OCI-LY1 (cell line): ENCODE data around the gene OR2V1.

ENCODE experiments used
- H2AFZ ChIP-seq: fragments of 200-600 bp; sonication (generic), shearing (Covaris generic); 2 replicates; pipeline ENCODE4 v1.6.0; 2014; ENCODE audit warnings: antibody characterized with exemption, mild to moderate bottlenecking, low read length
- H3F3A ChIP-seq: fragments of 200-600 bp; sonication (generic), shearing (Covaris generic); 2 replicates; pipeline ENCODE4 v1.6.0; 2014; ENCODE audit warnings: mild to moderate bottlenecking, antibody characterized with exemption, low read length, moderate library complexity; ENCODE audit not compliant: insufficient read depth
- H3K27ac ChIP-seq: fragments of 200-600 bp; sonication (generic); 2 replicates; pipeline ENCODE4 v1.5.1; 2014; ENCODE audit warnings: low read length, mixed run types, mild to moderate bottlenecking, low read depth; ENCODE audit not compliant: poor library complexity, severe bottlenecking
- H3K27me3 ChIP-seq: fragments of 200-600 bp; sonication (generic); 2 replicates; pipeline ENCODE4 v1.6.0; 2014; ENCODE audit warnings: antibody characterized with exemption, mild to moderate bottlenecking, low read length, moderate library complexity; ENCODE audit not compliant: insufficient read depth
- H3K36me3 ChIP-seq: fragments of 200-600 bp; sonication (generic); 2 replicates; pipeline ENCODE4 v1.6.1; 2014; ENCODE audit warnings: mild to moderate bottlenecking, antibody characterized with exemption, low read length, moderate library complexity, mixed read lengths; ENCODE audit not compliant: insufficient read depth
- H3K4me1 ChIP-seq: fragments of 200-600 bp; sonication (generic); 2 replicates; pipeline ENCODE4 v1.5.1; 2014; ENCODE audit warnings: mild to moderate bottlenecking, low read length, moderate library complexity; ENCODE audit not compliant: insufficient read depth, severe bottlenecking
- H3K4me2 ChIP-seq: fragments of 200-600 bp; sonication (generic), shearing (Covaris generic); 2 replicates; pipeline ENCODE4 v1.6.1; 2014; ENCODE audit warnings: low read length
- H3K4me3 ChIP-seq: fragments of 200-600 bp; sonication (generic); 2 replicates; pipeline ENCODE4 v1.5.1; 2014; ENCODE audit warnings: low read length, low read depth, mild to moderate bottlenecking, mixed read lengths; ENCODE audit not compliant: poor library complexity, severe bottlenecking
- H3K79me2 ChIP-seq: fragments of 200-600 bp; shearing (Covaris generic); 2 replicates; pipeline ENCODE4 v1.6.1; 2016; ENCODE audit warnings: mixed run types, low read length, mixed read lengths; ENCODE audit not compliant: insufficient read depth
- H3K9ac ChIP-seq: fragments of 200-600 bp; sonication (generic), shearing (Covaris generic); 2 replicates; pipeline ENCODE4 v1.6.1; 2014; ENCODE audit warnings: mild to moderate bottlenecking, low read length, mixed read lengths
- H3K9me2 ChIP-seq: fragments of 200-600 bp; sonication (generic), shearing (Covaris generic); 2 replicates; pipeline ENCODE4 v1.6.1; 2014; ENCODE audit warnings: low read depth, mild to moderate bottlenecking, low read length, mixed read lengths
- H3K9me3 ChIP-seq: fragments of 200-600 bp; shearing (Covaris generic); 2 replicates; pipeline ENCODE4 v1.6.1; 2014; ENCODE audit warnings: low read length, mixed read lengths
- H4K20me1 ChIP-seq: fragments of 200-600 bp; sonication (generic), shearing (Covaris generic); 2 replicates; pipeline ENCODE4 v1.6.0; 2016; ENCODE audit warnings: mild to moderate bottlenecking, low read length; ENCODE audit not compliant: insufficient read depth
- CTCF ChIP-seq: fragments of 200-600 bp; sonication (generic), shearing (Covaris generic); IDR thresholded peaks from 2 replicates; pipeline ENCODE4 v1.5.1; 2017; ENCODE audit warnings: mild to moderate bottlenecking, antibody characterized with exemption, low read length, moderate library complexity, mixed read lengths
- EZH2 ChIP-seq: fragments of 200-600 bp; sonication (generic), shearing (Covaris generic); IDR thresholded peaks from 2 replicates; pipeline ENCODE4 v1.8.0; 2017; ENCODE audit warnings: borderline replicate concordance, mixed run types, mild to moderate bottlenecking, antibody characterized with exemption, low read length, moderate library complexity, mixed read lengths

The OR2V1 gene

DNA sequence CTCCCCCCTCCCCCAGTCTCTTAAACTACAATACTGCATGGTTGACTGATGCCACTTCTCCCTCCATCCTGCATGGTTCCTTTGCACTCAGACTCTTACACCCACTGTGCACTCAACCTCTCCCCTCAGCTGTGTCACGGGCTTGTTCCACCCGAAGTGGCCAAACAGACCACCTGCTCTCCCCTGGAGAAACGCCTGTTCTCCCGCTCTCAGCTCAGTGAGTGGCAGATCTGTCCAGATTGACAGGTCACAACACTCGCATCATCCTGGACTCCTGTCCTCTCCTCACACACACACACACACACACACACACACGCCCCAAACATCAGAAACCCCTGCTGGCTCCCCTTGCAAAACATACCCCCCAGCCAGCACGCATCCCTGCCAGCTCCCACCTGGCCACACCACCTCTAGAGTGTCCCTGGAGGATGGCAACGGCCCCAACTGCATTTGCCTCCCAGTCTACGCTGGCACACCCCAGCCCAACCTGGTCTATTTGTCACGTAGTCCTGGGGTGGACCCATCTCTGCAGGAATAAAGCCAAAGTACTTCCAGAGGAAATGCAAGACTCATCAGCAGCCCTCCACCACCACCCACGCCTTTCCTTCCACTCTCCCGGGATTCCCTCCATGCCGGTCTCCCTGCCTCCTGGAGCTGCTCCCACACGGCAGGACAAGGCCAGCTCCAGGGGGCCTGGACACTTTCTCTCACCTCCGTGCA, 2.9 kb downstream of the OR2V1 start:
- no peaks in the 10 kb centered on the region for H3F3A ChIP-seq
- no peaks in the 10 kb centered on the region for H4K20me1 ChIP-seq
- no peak for TF ChIP-seq CTCF
- TF ChIP-seq EZH2, result no peak
- H3K9me3 ChIP-seq, result no peaks in the 10 kb centered on the region
- no peaks in the 10 kb centered on the region for H3K79me2 ChIP-seq
- no peak overlapping the region for H3K9ac ChIP-seq
- no peaks in the 10 kb centered on the region for H3K9me2 ChIP-seq
- H3K27ac ChIP-seq, result no peak overlapping the region
- no peaks in the 10 kb centered on the region for H3K4me1 ChIP-seq
- no peaks in the 10 kb centered on the region; the same call in 1 of the 2 replicates for H3K27me3 ChIP-seq
- no peak overlapping the region for H2AFZ ChIP-seq
- H3K36me3 ChIP-seq, result no peaks in the 10 kb centered on the region
- no peak overlapping the region for H3K4me2 ChIP-seq
- no peak overlapping the region for H3K4me3 ChIP-seq

DNA sequence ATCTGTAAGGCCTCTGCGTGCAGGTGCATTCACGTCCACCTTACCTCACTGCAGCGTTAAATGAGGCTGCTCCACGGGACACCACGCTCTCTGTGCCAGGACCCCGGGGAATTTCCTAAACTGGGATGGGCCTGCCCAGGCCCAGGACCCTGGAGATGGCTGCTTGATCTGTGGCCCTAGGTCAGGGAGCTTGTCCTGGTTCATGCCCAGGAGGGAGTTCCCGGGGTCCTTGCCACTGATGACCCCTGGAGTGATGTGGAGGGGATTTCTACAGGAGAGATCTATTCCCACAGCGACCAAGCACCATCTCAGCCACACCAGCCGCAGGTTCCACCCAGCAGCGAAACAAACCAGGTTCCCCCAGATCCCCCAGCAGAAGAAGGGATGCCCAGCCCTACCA, 3.5 kb downstream of the OR2V1 start:
- Histone ChIP-seq H3K79me2 (no peaks in the 10 kb centered on the region), H3K4me1 (no peaks in the 10 kb centered on the region), H3K27me3 (no peaks in the 10 kb centered on the region; the same call in 1 of the 2 replicates), H3K9me2 (no peaks in the 10 kb centered on the region), H3K4me2 (no peak overlapping the region), H3K4me3 (no peak overlapping the region), H3K27ac (no peak overlapping the region), H3K9me3 (no peaks in the 10 kb centered on the region), H3K9ac (no peak overlapping the region), H3K36me3 (no peaks in the 10 kb centered on the region), H2AFZ (no peak overlapping the region), H3F3A (no peaks in the 10 kb centered on the region), H4K20me1 (no peaks in the 10 kb centered on the region)
- TF ChIP-seq EZH2, result no peak
- TF ChIP-seq CTCF, result no peak

DNA sequence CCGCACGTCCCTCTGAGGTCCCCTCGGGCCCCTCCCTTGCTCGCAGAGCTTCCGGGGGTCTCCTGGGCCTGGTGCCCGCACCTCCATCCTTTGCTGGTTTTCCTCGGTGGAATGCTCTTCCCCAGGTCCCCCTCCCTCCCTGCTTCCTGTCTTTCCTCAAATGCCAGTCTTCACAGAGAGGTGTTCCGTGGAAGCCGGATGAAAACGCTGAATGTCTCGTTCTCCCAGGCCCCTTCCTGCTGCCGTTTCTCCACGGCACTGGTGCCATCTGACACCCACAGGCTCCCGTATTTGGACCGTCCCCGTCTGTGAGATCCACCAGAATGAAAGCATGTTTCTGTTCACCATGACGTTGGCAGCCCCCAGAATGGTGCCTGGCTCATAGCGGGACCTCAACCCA, 4.1 kb downstream of the OR2V1 start:
- no peak overlapping the region for H3K27ac ChIP-seq
- H3K9me2 ChIP-seq, result no peaks in the 10 kb centered on the region
- no peaks in the 10 kb centered on the region for H3K36me3 ChIP-seq
- no peak overlapping the region for H3K9ac ChIP-seq
- H3K27me3 ChIP-seq, result no peaks in the 10 kb centered on the region; the same call in 1 of the 2 replicates
- H3K9me3 ChIP-seq, result no peaks in the 10 kb centered on the region
- no peaks in the 10 kb centered on the region for H3K79me2 ChIP-seq
- H3K4me2 ChIP-seq, result no peak overlapping the region
- no peak overlapping the region for H3K4me3 ChIP-seq
- H3K4me1 ChIP-seq, result no peaks in the 10 kb centered on the region
- no peak overlapping the region for H2AFZ ChIP-seq
- TF ChIP-seq EZH2 (no peak), CTCF (no peak)
- H4K20me1 ChIP-seq, result no peaks in the 10 kb centered on the region
- no peaks in the 10 kb centered on the region for H3F3A ChIP-seq
